Choroid plexus epithelial cell (primary cell): Measurements from ENCODE around the gene RPS18.
"Not testable (repeated sequence)": the region's sequence is repeated elsewhere in the genome, so short reads cannot be mapped to it uniquely, and the experiment has no call there.

ENCODE experiments used
- DNase-seq: peaks from one replicate; pipeline ENCODE4 v3.0.0-alpha.2; 2010; ENCODE audit warnings: low read depth
- H3K4me3 ChIP-seq: 2 replicates; pipeline ENCODE4 v1.5.1; 2011; ENCODE audit warnings: low read depth, mild to moderate bottlenecking, control low read depth, low read length, moderate library complexity
- CTCF ChIP-seq: conservative IDR thresholded peaks from 2 replicates; pipeline ENCODE4 v1.5.1; 2011; ENCODE audit warnings: low read depth, mild to moderate bottlenecking, control low read depth, inconsistent platforms, low read length, moderate library complexity

Gene RPS18

DNA sequence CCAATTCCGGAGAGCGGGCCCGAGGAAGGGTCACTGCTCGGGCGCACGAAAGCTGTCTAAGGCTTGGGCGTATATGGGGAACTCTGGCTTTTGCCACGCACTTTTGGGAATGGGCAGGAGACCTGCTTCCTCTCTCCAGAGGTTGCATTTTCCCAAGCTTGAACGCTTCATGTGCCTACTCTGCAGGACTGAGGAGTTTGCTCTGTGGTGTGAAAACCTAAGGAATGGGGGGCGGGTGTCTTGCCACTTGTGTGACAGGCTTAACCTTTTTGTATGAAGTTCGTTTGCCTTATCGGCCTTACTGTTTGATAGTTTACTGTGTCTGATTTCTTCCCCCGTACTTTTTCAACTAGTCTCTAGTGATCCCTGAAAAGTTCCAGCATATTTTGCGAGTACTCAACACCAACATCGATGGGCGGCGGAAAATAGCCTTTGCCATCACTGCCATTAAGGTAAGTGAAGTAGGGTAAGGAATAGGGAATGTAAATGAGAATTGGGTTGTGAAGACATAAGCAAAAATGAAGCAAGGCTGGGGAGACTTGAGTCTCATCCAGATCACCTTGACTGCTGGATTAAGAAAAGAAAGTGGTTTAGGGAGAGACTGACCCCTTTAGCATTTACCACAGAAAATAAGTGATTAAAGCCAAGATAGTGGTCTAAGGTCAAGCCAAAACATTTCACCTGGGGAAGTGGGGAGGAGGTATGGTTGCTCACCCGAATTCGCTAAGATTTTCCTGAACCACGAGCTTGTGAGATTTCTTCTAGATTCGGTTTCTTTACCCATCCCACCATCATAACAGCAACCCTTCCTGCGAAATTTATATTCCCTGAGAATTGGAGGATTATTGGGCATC, 627 bp downstream of the RPS18 start:
- TF ChIP-seq CTCF, result no peak
- no peak for DNase-seq
- H3K4me3 ChIP-seq, result peak overlapping the region; percentile 97

GRCh38 chr6:33273129-33273923, 1.5 kb downstream of the RPS18 start:
- H3K4me3 ChIP-seq, result peak overlapping the region; percentile 97
- DNase-seq, result no peak
- no peak for TF ChIP-seq CTCF

DNA sequence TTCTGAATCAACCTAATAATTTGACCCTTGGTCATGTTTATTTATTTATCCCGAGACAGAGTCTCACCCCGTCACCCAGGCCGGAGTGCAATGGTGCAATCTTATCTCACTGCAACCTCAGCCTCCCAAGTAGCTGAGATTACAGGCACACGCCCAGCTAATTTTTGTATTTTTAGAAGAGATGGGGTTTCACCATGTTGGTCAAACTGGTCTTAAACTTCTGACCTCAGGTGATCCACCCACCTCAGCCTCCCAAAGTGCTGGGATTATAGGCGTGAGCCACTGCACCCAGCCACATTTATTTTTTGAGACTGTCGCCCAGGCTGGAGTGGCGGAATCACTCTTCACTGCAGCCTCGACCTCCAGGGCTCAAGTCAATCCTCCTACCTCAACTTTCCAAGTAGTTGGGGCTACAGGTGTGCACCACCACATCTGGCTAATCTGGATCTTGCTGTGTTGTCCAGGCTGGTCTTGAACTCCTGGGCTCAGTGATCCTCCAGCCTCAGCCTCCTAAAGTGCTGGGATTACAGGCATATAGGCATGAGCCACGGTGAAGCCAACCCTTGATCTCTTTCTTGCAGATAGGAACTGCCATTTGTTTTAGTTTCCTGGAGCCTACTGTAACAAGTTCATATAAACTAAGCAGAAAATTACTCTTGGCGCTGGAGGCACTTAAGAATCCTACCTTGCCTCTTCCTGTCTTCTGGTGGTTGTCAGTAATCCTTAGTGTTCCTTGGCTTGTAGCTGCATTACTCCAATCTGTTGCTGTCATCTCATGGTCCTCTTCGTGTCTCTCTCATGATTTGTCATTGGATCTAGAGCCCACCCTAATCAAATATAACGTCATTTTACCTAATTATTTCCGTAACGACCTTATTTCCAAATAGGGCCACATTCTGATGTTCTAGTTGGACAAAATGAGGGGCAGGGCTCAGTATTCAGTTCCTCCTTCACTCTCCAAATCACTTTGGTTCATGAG, 2.3 kb downstream of the RPS18 start:
- H3K4me3 ChIP-seq, result peak overlapping the region; percentile 97
- DNase-seq, result no peak
- no peak for TF ChIP-seq CTCF

- DNase-seq, result not testable (repeated sequence)
- peak overlapping the region; percentile 70 for H3K4me3 ChIP-seq
Observed at GRCh38 chr6:33275795-33276580, 4.1 kb downstream of the RPS18 start.

DNA sequence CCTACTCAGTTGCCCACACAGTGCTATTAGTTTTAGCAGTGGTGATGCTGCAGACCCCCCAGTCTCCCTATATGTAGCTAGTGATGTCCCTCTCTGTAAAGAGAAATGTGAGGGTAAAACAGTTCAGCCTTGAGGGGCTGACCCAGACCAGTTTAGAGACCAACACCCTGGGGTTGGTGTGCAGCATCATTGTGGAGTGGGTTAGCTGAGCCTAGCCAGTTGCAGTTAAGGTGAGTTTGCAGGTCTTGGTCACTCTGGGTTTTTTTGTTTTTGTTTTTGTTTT, 4.6 kb downstream of the RPS18 start:
- no peak for DNase-seq
- H3K4me3 ChIP-seq, result peak overlapping the region; percentile 70
- no peak for TF ChIP-seq CTCF

GRCh38 chr6:33276864-33277662, 5.2 kb downstream of the RPS18 start, which contains the start of gene B3GALT4:
Gene B3GALT4, plus strand, starts transcription at chr6:33277123. Its CDS starts 297 bp downstream, at chr6:33277420.
- DNase-seq, result peak; percentile 75

More at GRCh38 chr6:33276864-33277662, 5.2 kb downstream of the RPS18 start, which contains the start of gene B3GALT4:
- peak within 1 kb of the TSS; percentile 70 for H3K4me3 ChIP-seq
- peak; percentile 42 for TF ChIP-seq CTCF
